Peyer's patch (tissue), 4 donors: ENCODE measurements around the gene SPOCK2. TPM values are rescaled to one million over a fixed set of nuclear protein-coding genes. Genes with fewer than 3 reads are reported as not detected.

Source experiments
- DNase-seq, 3 donors: peaks; one replicate each; pipeline ENCODE4 v3.0.0-alpha.2; 2017 to 2019
- H3K27ac ChIP-seq, 4 donors: fragments of 200-600 bp; sonication (generic); one replicate each; pipeline ENCODE4 v1.5.1; 2016 to 2019
- H3K27me3 ChIP-seq, 2 donors: fragments of 200-600 bp; sonication (generic); one replicate each; pipeline ENCODE4 v1.5.1; 2019
- H3K36me3 ChIP-seq, 3 donors: fragments of 200-600 bp; sonication (generic); one replicate each; pipeline ENCODE4 v1.5.1; 2016 to 2019
- H3K4me1 ChIP-seq, 4 donors: fragments of 200-600 bp; sonication (generic); one replicate each; pipeline ENCODE4 v1.5.1; 2016 to 2019
- H3K4me3 ChIP-seq, 4 donors: fragments of 200-600 bp; sonication (generic); 1 replicate in 3 of 4; 2 replicates in 1 of 4; pipeline ENCODE4 v1.5.1; 2016 to 2019; ENCODE audit warnings: mild to moderate bottlenecking in 1 of 4
- H3K9me3 ChIP-seq, 4 donors: fragments of 200-600 bp; sonication (generic); one replicate each; pipeline ENCODE4 v1.5.1; 2016 to 2019; ENCODE audit warnings: mild to moderate bottlenecking in 1 of 4
- POLR2A ChIP-seq, 2 donors: fragments of 450-650 bp; IDR thresholded peaks; one replicate each; pipeline ENCODE4 v1.5.1; 2017; ENCODE audit warnings: antibody characterized with exemption in 2 of 2, mild to moderate bottlenecking in 2 of 2, moderate library complexity in 2 of 2
- total RNA-seq, 4 donors: library from RNA; depleted of rRNA; stranded (reverse); fragments of >200 nt; gene quantifications; one replicate each; pipeline ENCODE4 v1.1.0, GENCODE V29; 2016
- TF ChIP-seq, protein P1 (sequence below), 6 experiments: fragments of 450-650 bp in 4 of 6; fragments of 200-600 bp in 2 of 6; sonication (generic) in 1 of 6; IDR thresholded peaks; one replicate each; pipeline ENCODE4 v1.5.1; 2017 to 2019; ENCODE audit warnings: antibody characterized with exemption in 6 of 6, mild to moderate bottlenecking in 3 of 6, moderate library complexity in 1 of 6

Gene SPOCK2
- total RNA-seq, 4 donors from 2014 or later: 8.3 to 54.5 (median 11.4) TPM

DNA sequence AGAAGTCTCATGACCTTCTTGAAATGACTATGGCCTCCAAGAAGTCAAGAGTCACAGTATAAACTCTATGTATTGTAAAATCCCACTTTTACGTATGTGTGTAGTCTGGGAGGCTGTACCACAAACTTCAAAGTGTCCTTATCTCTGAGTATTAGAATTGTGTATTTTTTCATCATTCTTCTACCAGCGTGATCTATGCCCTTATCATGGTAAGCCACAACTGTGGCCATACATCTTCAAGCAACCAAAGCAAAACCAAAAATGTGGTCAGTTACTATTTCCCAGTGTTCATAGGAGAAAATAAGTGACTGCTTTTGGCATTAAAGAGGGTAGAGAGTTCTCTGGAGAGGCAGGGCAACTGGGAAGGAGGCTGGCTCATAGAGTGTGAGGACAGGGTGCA lies 42.8 kb downstream of the SPOCK2 start:
- Histone ChIP-seq H3K27me3 (no peaks in the 10 kb centered on the region), H3K4me1 (no peaks in the 10 kb centered on the region), H3K36me3 (no peaks in the 10 kb centered on the region), H3K4me3 (no peak overlapping the region), H3K9me3 (no peaks in the 10 kb centered on the region), H3K27ac (no peak overlapping the region)
- no peak for TF ChIP-seq POLR2A (IDR thresholded peaks at IDR 0.05)
- TF ChIP-seq, protein P1, sequence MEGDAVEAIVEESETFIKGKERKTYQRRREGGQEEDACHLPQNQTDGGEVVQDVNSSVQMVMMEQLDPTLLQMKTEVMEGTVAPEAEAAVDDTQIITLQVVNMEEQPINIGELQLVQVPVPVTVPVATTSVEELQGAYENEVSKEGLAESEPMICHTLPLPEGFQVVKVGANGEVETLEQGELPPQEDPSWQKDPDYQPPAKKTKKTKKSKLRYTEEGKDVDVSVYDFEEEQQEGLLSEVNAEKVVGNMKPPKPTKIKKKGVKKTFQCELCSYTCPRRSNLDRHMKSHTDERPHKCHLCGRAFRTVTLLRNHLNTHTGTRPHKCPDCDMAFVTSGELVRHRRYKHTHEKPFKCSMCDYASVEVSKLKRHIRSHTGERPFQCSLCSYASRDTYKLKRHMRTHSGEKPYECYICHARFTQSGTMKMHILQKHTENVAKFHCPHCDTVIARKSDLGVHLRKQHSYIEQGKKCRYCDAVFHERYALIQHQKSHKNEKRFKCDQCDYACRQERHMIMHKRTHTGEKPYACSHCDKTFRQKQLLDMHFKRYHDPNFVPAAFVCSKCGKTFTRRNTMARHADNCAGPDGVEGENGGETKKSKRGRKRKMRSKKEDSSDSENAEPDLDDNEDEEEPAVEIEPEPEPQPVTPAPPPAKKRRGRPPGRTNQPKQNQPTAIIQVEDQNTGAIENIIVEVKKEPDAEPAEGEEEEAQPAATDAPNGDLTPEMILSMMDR (IDR thresholded peaks at IDR 0.05): no peak
- no peak for DNase-seq

DNA sequence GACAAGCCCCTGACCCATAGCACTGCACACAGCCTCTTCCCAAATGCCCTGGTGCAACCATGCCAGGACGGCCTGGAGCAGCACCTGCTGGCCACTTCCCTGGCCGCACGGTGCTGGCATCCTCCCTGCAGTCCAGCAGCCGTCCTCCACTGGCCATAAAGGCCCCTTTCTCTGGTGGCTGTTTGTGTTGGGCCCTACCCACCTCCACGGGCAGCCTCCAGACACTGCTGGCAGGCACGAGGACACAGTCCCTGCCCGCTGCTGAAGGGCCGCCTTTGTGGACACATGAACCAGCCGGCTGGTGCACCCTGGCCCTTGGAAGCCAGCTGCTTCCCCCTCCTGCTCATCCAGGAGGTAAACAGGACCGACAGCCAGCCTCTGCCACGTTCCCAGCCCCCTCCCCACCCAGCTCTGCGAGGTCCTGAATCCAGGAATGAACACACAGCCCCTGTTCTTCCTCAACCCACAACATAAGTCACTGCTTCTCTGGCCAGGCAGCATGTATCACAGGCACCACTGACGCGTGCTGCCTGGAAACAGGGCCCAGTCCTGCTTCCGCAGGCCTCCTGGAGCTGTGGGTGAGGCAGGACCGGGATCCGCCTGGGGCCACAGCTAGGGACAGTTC lies 43.8 kb downstream of the SPOCK2 start:
- H3K36me3 ChIP-seq: no peaks in the 10 kb centered on the region
- no peaks in the 10 kb centered on the region for H3K9me3 ChIP-seq
- no peak for TF ChIP-seq POLR2A (IDR thresholded peaks at IDR 0.05)
- TF ChIP-seq, protein P1 (IDR thresholded peaks at IDR 0.05): peak in 2 of 6 experiments; percentile 13 to 26
- no peak for DNase-seq
- H3K27ac ChIP-seq: peak overlapping the region in 1 of 4 donors; percentile 28
- no peaks in the 10 kb centered on the region for H3K4me1 ChIP-seq
- no peak overlapping the region for H3K4me3 ChIP-seq
- no peaks in the 10 kb centered on the region for H3K27me3 ChIP-seq

DNA sequence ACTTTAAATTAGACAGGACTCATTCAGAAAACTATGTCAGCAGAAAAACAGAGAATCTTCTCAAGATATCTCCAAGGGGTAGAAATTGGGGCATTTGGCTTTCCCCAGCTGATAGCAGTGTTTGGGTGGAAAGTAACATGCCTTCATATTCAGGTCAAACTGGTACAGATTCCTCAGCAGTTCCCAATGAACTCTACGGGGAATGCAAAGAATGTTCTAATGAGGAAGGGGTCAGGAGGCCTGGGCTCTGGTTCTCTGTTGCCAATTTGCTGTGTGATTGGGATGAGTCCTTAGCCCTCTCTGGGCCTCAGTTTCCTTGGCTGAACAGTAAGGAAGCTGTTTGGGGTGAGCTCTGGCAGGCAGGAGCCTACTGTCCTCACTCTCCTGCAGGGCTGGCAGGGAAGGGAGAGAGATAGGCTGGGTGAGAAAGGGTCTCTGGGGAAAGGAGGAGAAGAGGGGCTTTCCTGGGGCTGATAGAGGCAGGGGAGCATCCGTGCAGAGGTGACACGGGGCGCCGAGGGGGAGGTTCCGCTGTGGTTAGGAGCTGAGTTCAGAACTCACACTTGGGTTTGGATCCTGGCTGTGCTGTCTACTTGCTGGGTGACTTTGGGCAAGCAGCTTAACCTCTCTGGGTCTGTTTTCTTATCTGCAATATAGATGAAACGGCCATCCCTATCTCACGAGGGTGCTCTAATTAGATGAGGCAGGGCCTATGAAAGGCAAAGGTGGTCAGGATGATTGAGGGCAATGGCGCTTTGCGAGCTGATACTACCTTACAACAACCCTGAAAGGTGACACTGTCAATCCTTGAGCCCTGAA lies 45.1 kb downstream of the SPOCK2 start:
- Histone ChIP-seq H3K27ac (no peak overlapping the region), H3K36me3 (no peaks in the 10 kb centered on the region)
- no peak for TF ChIP-seq POLR2A (IDR thresholded peaks at IDR 0.05)
- TF ChIP-seq, protein P1 (IDR thresholded peaks at IDR 0.05): no peak

DNA sequence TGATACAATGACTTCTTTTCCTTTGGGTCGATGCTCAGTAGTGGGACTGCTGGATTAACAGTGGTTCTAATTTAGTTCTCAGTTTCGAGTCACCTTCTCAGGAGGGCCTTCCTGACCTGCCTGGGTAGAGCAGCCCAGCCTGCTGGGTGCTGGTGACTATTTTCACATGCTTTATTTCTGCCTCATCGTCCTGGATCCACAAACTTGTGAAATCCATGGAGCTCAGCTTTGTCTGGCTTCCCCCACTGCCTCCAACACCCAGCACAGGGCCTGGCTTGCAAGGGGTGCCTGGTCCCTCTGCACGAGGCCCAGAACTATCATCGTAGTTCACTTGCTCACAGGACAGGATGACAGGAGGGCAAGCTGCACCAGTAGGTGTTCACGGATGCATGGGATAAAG lies 46.9 kb downstream of the SPOCK2 start:
- Histone ChIP-seq H3K27me3 (no peaks in the 10 kb centered on the region), H3K4me3 (no peak overlapping the region), H3K27ac (no peak overlapping the region), H3K9me3 (no peaks in the 10 kb centered on the region), H3K36me3 (no peaks in the 10 kb centered on the region), H3K4me1 (no peaks in the 10 kb centered on the region)
- TF ChIP-seq, protein P1 (IDR thresholded peaks at IDR 0.05): no peak
- TF ChIP-seq POLR2A (IDR thresholded peaks at IDR 0.05): no peak
- no peak for DNase-seq

More for the DNA sequence above, 45.1 kb downstream of the SPOCK2 start:
- Histone ChIP-seq H3K27me3 (no peaks in the 10 kb centered on the region), H3K9me3 (no peaks in the 10 kb centered on the region), H3K4me3 (no peak overlapping the region), H3K4me1 (no peaks in the 10 kb centered on the region)
- DNase-seq: no peak

DNA sequence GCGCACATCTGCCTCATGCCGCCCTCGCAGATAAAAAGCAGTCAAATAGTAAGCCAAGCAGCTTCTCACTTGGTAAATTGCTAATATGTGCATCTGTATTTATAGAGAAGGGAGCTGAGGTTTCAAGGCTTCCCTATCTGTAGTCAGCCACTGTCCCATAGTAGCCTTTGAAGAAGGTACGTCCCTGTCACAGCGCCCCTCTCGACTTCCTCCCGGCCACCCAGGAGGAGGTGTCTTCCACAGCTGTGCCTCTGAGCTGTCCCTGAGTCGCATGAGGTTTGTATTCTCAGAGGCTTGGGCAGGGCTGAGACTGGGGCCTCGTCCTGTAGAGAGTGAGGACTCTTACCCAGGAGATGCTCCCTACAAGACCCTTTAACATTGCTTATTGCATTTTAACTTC lies 49.0 kb downstream of the SPOCK2 start:
- Histone ChIP-seq H3K4me3 (no peak overlapping the region), H3K27ac (peak overlapping the region in 1 of 4 donors; percentile 44), H3K27me3 (no peaks in the 10 kb centered on the region), H3K36me3 (no peaks in the 10 kb centered on the region), H3K9me3 (no peaks in the 10 kb centered on the region), H3K4me1 (no peaks in the 10 kb centered on the region)
- DNase-seq: no peak
- no peak for TF ChIP-seq POLR2A (IDR thresholded peaks at IDR 0.05)
- TF ChIP-seq, protein P1 (IDR thresholded peaks at IDR 0.05): no peak
